ENCODE results near the gene PLXNA4. TPM values are rescaled to one million over a fixed set of nuclear protein-coding genes. Genes with fewer than 3 reads are reported as not detected.

Gene PLXNA4
- total and polyA plus RNA-seq, 9 of the 15 experiments (the other 6 are each of a cell fraction or from before 2014, with no cell fraction given) = under 0.01 to 0.09 TPM; not detected in 7

- no peak for TF ChIP-seq HINFP (tag; conservative IDR thresholded peaks at IDR 0.05; ENCODE audit: low read depth)
Observed at GRCh38 chr7:132220060-132220459, 356.2 kb downstream of the PLXNA4 start (continued).

GRCh38 chr7:132218876-132219275 is 357.4 kb downstream of the PLXNA4 start:
- ChIA-PET CTCF (ENCODE audit: low intra/inter-chr PET ratio) (no interaction called here), POLR2A (no interaction called here)
- intact Hi-C loops (cut with micrococcal nuclease) (no loop called here), in situ Hi-C loops (cut with MboI) (no loop called here)
- ATAC-seq = no peak
- no peak overlapping the region for H3K4me2 ChIP-seq (ENCODE audit: insufficient read depth, low read length)
- no peaks in the 10 kb centered on the region for H4K20me1 ChIP-seq (replicated peaks; ENCODE audit: control insufficient read depth, insufficient read depth, low read length)
- H3K27me3 ChIP-seq (ENCODE audit: control insufficient read depth in 2 of 2, insufficient read depth in 2 of 2, low read length in 2 of 2) = peaks cover 0 to 4% of the 10 kb centered on the region in 2 experiments; a peak in 2 of 5 replicates
- no peak for FAIRE-seq
- no peak overlapping the region for H2AFZ ChIP-seq (ENCODE audit: low read depth, low read length)
- H3K79me2 ChIP-seq (ENCODE audit: control insufficient read depth, insufficient read depth, low read length) = no peaks in the 10 kb centered on the region
- H3K9me3 ChIP-seq (replicated peaks; ENCODE audit: control insufficient read depth, insufficient read depth, low read depth, low read length) = no peaks in the 10 kb centered on the region
- TF ChIP-seq TBP (optimal IDR thresholded peaks at IDR 0.05; ENCODE audit: low read depth, low read length) (no peak), DNMT1 (IDR thresholded peaks at IDR 0.05) (no peak), CHD7 (IDR thresholded peaks at IDR 0.05; ENCODE audit: low read depth, low read length) (no peak), SRSF9 (IDR thresholded peaks at IDR 0.05; ENCODE audit: borderline replicate concordance, low read depth, low read length) (no peak), HMBOX1 (IDR thresholded peaks at IDR 0.05) (no peak), ASH1L (IDR thresholded peaks at IDR 0.05; ENCODE audit: borderline replicate concordance, low read depth, partially characterized antibody) (no peak)
- no peak for DNase-seq (ENCODE audit: extremely low read depth in 1 of 4, low spot score in 3 of 4)
- H3K9ac ChIP-seq (ENCODE audit: insufficient read depth in 1 of 2, low read depth in 2 of 2, low read length in 2 of 2) = no peak overlapping the region
- no peak overlapping the region for H3K4me3 ChIP-seq
- H3K4me1 ChIP-seq (replicated peaks in 1 of 2; ENCODE audit: control insufficient read depth in 2 of 2, insufficient read depth in 2 of 2, low read length in 2 of 2) = no peaks in the 10 kb centered on the region
- H3K36me3 ChIP-seq (ENCODE audit: control insufficient read depth, insufficient read depth, low read length) = no peaks in the 10 kb centered on the region
- 1% methylated on average over 4 of the region's 4 CpGs for WGBS (ENCODE audit: insufficient coverage, low coverage, missing lambda C conversion rate)
- H3K9me1 ChIP-seq (ENCODE audit: control insufficient read depth, insufficient read depth, low read length) = peaks cover 3% of the 10 kb centered on the region
- H3K27ac ChIP-seq (ENCODE audit: extremely low read depth, low read depth, low read length) = no peak overlapping the region
- BruUV-seq (replicated peaks) = no TSS peak
